SK-N-SH (cell line): Measurements from ENCODE around the gene KIRREL1. TPM values are rescaled to one million over a fixed set of nuclear protein-coding genes. Genes with fewer than 3 reads are reported as not detected.

Source experiments
- CTCF ChIA-PET: fragments of 300-600, 350-600 bp; formaldehyde crosslinking; extraction: SDS; loops from one replicate; lab custom pipeline; 2021; lab: Yijun Ruan, JAX
- POLR2A ChIA-PET: fragments of 350-600 bp; sonication (Branson Sonifier 250); formaldehyde crosslinking; extraction: SDS; loops from one replicate; lab custom pipeline; 2020; ENCODE audit warnings: antibody characterized with exemption, inconsistent platforms; lab: Yijun Ruan, JAX
- DNase-seq: peaks from one replicate; pipeline ENCODE4 v3.0.0; 2012
- H2AFZ ChIP-seq: fragments of 200-600 bp; sonication (generic); 2 replicates; pipeline ENCODE4 v1.8.1; 2016; ENCODE audit warnings: antibody characterized with exemption, mild to moderate bottlenecking, low read depth
- H3F3A ChIP-seq: fragments of 200-600 bp; sonication (generic); replicated peaks from 2 replicates; pipeline ENCODE3; 2016; ENCODE audit warnings: antibody characterized with exemption, mild to moderate bottlenecking; ENCODE audit not compliant: insufficient read depth
- H3K27ac ChIP-seq, 2 experiments: fragments of 200-500 bp in 1 of 2; fragments of 200-600 bp in 1 of 2; sonication (Bioruptor generic) in 1 of 2; sonication (generic), shearing (Covaris generic) in 1 of 2; 2 replicates each; pipeline versions ENCODE4 v1.5.1 to v1.6.1; 2014 to 2016; ENCODE audit warnings: low read depth in 2 of 2, inconsistent platforms in 1 of 2, low read length in 1 of 2, mild to moderate bottlenecking in 1 of 2, mixed read lengths in 1 of 2
- H3K27me3 ChIP-seq: fragments of 200-600 bp; sonication (generic), shearing (Covaris generic); 2 replicates; pipeline ENCODE4 v1.6.1; 2016; ENCODE audit warnings: mixed run types; ENCODE audit not compliant: insufficient read depth
- H3K36me3 ChIP-seq, 2 experiments: fragments of 200-500 bp in 1 of 2; fragments of 200-600 bp in 1 of 2; sonication (Bioruptor generic) in 1 of 2; sonication (generic) in 1 of 2; replicated peaks in 1 of 2; 2 replicates each; pipeline versions ENCODE3 to v1.5.1; 2014 to 2016; ENCODE audit warnings: low read length in 1 of 2, mild to moderate bottlenecking in 1 of 2; ENCODE audit not compliant: insufficient read depth in 2 of 2, control insufficient read depth in 1 of 2
- H3K4me1 ChIP-seq, 2 experiments: fragments of 200-500 bp in 1 of 2; fragments of 200-600 bp in 1 of 2; sonication (Bioruptor generic) in 1 of 2; sonication (generic), shearing (Covaris generic) in 1 of 2; 2 replicates each; pipeline versions ENCODE4 v1.5.1 to v1.6.1; 2014 to 2016; ENCODE audit warnings: low read depth in 1 of 2, low read length in 1 of 2, mixed run types in 1 of 2; ENCODE audit not compliant: insufficient read depth in 2 of 2, control insufficient read depth in 1 of 2
- H3K4me2 ChIP-seq: fragments of 200-600 bp; sonication (generic), shearing (Covaris generic); 2 replicates; pipeline ENCODE4 v1.6.1; 2017; ENCODE audit warnings: mixed run types
- H3K4me3 ChIP-seq, 2 experiments: fragments of 200-500 bp in 1 of 2; fragments of 200-600 bp in 1 of 2; sonication (Bioruptor generic) in 1 of 2; sonication (generic), shearing (Covaris generic) in 1 of 2; 2 replicates each; pipeline versions ENCODE4 v1.5.1 to v1.8.1; 2014 to 2016; ENCODE audit warnings: low read depth in 2 of 2, inconsistent platforms in 1 of 2, low read length in 1 of 2, mild to moderate bottlenecking in 1 of 2, mixed read lengths in 1 of 2, moderate library complexity in 1 of 2
- H3K79me2 ChIP-seq: fragments of 200-600 bp; sonication (generic); 2 replicates; pipeline ENCODE4 v1.8.1; 2017; ENCODE audit warnings: mild to moderate bottlenecking; ENCODE audit not compliant: insufficient read depth
- H3K9ac ChIP-seq: fragments of 200-600 bp; sonication (generic); 2 replicates; pipeline ENCODE4 v1.6.1; 2017; ENCODE audit warnings: mixed run types
- H3K9me2 ChIP-seq: fragments of 200-600 bp; sonication (generic); 2 replicates; pipeline ENCODE4 v1.6.1; 2017; ENCODE audit warnings: mixed run types
- H3K9me3 ChIP-seq: fragments of 200-600 bp; sonication (generic); 2 replicates; pipeline ENCODE4 v1.6.1; 2017; ENCODE audit warnings: mixed run types, mild to moderate bottlenecking, moderate library complexity
- H4K20me1 ChIP-seq: fragments of 200-600 bp; sonication (generic); 2 replicates; pipeline ENCODE4 v1.6.1; 2017; ENCODE audit warnings: mild to moderate bottlenecking, mixed run types; ENCODE audit not compliant: insufficient read depth
- CHD2 ChIP-seq: fragments of 150-350 bp; IDR thresholded peaks from 2 replicates; pipeline ENCODE4 v1.6.1; 2018; ENCODE audit warnings: low read length; ENCODE audit not compliant: partially characterized antibody
- ELF1 ChIP-seq: IDR thresholded peaks from 2 replicates; pipeline ENCODE4 v1.4.0; 2012
- JUND ChIP-seq: IDR thresholded peaks from 2 replicates; pipeline ENCODE4 v1.4.0; 2012
- RAD21 ChIP-seq: IDR thresholded peaks from 2 replicates; pipeline ENCODE4 v1.6.1; 2012; ENCODE audit warnings: mild to moderate bottlenecking, low read length
- SMC3 ChIP-seq: IDR thresholded peaks from 2 replicates; pipeline ENCODE4 v1.6.1; 2012; ENCODE audit warnings: low read depth, low read length, improper control_type of control experiment
- TCF12 ChIP-seq: IDR thresholded peaks from 2 replicates; pipeline ENCODE4 v1.4.0; 2012
- ZBTB33 ChIP-seq: IDR thresholded peaks from 2 replicates; pipeline ENCODE4 v1.4.0; 2012; ENCODE audit warnings: low read depth, borderline replicate concordance
- WGBS: methylation state at CpG from one replicate; pipeline ENCODE4 v1.1.6; 2017; ENCODE audit warnings: low lambda C conversion rate; 5-methylcytosine and 5-hydroxymethylcytosine counted together
- polyA plus RNA-seq, 3 experiments: library from polyadenylated mRNA; depleted of rRNA; stranded (reverse); fragments of >200 nt; gene quantifications; 2 replicates each; pipeline ENCODE4 v1.2.3, GENCODE V29; 2012
- TF ChIP-seq, protein P1 (sequence below): fragments of 200-600 bp; sonication (generic); IDR thresholded peaks from 2 replicates; pipeline ENCODE4 v1.6.1; 2017; ENCODE audit warnings: antibody characterized with exemption, mild to moderate bottlenecking, moderate library complexity

KIRREL1 gene
- polyA plus RNA-seq, 1 of the 3 experiments (the other 2 are of a cell fraction) = 47.8 TPM

DNA sequence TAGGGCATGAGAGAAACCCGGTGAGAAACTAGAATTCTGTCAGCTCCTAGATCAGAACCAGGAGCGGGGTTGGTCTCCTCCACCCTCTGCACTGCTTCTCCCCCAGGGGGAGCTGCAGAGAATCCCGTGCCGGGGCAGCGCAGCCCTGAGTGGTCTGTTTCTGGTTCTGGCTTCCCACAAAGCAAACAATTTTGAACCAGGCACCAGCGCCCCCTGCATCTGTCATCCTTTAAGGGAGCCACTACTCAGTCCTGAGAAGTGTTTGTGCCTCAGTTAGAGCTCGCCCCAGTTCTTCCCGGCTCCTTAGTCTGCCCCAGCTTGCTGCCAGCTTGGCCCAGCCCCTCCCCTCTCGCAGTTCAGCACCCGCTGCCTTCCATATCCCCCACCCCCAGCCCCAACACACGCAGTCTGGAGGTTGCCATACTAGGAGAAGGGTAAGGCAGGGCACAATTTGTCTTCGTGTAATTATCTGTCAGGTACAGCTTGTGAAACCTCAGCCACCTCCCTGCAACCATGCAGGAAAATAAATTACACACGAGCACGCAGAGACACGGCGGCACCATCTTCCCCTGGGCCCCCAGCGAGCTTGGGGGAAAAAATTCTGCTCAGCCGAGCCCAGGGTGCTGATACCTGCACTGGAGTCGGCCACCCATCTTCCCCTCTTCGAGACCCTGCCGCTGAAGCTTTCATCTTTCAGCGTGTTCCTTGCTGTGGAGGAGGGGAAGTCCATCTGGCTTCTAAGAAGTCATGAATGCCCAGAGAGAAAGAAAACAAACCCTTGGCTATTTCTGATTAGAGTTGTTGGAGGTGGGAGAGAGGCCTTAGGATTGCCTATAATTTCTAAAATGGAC, 124.6 kb downstream of the KIRREL1 start:
- Histone ChIP-seq H3K36me3 (no peaks in the 10 kb centered on the region), H3F3A (no peaks in the 10 kb centered on the region), H3K9me2 (no peaks in the 10 kb centered on the region), H3K4me3 (peak overlapping the region; percentile 23 to 45; a peak in 2 of 4 replicates), H2AFZ (peak overlapping the region; percentile 67; the same call in 1 of the 2 replicates), H3K79me2 (no peaks in the 10 kb centered on the region), H3K27me3 (no peaks in the 10 kb centered on the region; the same call in 1 of the 2 replicates), H3K9ac (no peak overlapping the region), H3K4me1 (peaks cover 0 to 44% of the 10 kb centered on the region in 2 experiments; a peak in 1 of 4 replicates), H3K9me3 (no peaks in the 10 kb centered on the region), H4K20me1 (no peaks in the 10 kb centered on the region), H3K4me2 (peak overlapping the region; percentile 62), H3K27ac (no peak overlapping the region)
- TF ChIP-seq RAD21 (peak; percentile 16; the same call in 1 of the 2 replicates), JUND (no peak), CHD2 (no peak), TCF12 (no peak), SMC3 (peak; percentile 28; the same call in 1 of the 2 replicates)
- TF ChIP-seq, protein P1, sequence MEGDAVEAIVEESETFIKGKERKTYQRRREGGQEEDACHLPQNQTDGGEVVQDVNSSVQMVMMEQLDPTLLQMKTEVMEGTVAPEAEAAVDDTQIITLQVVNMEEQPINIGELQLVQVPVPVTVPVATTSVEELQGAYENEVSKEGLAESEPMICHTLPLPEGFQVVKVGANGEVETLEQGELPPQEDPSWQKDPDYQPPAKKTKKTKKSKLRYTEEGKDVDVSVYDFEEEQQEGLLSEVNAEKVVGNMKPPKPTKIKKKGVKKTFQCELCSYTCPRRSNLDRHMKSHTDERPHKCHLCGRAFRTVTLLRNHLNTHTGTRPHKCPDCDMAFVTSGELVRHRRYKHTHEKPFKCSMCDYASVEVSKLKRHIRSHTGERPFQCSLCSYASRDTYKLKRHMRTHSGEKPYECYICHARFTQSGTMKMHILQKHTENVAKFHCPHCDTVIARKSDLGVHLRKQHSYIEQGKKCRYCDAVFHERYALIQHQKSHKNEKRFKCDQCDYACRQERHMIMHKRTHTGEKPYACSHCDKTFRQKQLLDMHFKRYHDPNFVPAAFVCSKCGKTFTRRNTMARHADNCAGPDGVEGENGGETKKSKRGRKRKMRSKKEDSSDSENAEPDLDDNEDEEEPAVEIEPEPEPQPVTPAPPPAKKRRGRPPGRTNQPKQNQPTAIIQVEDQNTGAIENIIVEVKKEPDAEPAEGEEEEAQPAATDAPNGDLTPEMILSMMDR = peak; percentile 63
- WGBS = 6% methylated on average over 18 of the region's 22 CpGs
- DNase-seq = peak; percentile 47
- ChIA-PET CTCF (interaction anchor here (0.8 to 2.2 kb wide), 4 partner anchors 82 to 154 kb away, joined by 3 to 10 read pairs (median 4); no protein-coding TSS in a partner anchor), POLR2A (no interaction called here)

DNA sequence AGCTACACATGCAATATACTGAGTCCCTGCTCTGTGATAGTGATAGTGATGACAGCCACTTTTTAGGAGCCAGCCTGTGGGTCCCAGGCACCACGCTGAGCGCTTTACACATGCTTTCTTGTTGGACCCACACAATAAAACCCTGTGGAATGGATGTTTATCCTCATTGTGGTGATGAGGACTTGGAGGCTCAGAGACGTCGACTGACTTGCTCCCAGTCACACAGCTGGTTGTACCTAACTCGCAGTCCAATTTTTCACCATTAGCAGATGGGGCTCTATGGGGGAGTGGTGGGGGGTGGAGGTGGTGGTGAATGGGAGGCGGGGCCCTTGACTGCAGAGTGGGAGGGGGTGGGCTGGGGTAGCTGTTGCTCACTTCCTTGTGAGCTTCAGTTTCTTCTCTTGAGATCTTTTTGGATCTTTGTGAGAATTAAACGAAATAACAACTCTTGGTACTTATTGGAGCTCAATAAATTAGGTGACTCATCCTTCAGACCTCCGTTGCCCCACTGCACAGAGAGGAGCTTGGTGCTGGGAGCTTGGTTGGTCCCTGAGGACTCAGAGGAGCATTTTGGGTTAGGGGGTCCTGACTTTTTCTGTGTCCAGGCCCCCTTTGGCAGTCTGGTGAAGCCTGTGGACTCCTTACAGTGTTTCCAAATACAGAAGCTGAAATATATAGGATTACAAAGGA, 125.4 kb downstream of the KIRREL1 start:
- H3K4me1 ChIP-seq = peaks cover 0 to 41% of the 10 kb centered on the region in 2 experiments; a peak in 1 of 4 replicates
- DNase-seq = no peak
- H4K20me1 ChIP-seq = no peaks in the 10 kb centered on the region
- H3K36me3 ChIP-seq = no peaks in the 10 kb centered on the region
- no peaks in the 10 kb centered on the region for H3F3A ChIP-seq
- H2AFZ ChIP-seq = no peak overlapping the region
- WGBS = 12% methylated on average over 7 of the region's 8 CpGs
- H3K9me3 ChIP-seq = no peaks in the 10 kb centered on the region
- no peaks in the 10 kb centered on the region for H3K9me2 ChIP-seq
- H3K4me2 ChIP-seq = peak overlapping the region; percentile 62
- ChIA-PET CTCF (interaction anchor here (1.3 kb wide), 2 partner anchors 82 to 85 kb away, joined by 3 to 4 read pairs; no protein-coding TSS in a partner anchor), POLR2A (no interaction called here)
- no peaks in the 10 kb centered on the region; the same call in 1 of the 2 replicates for H3K27me3 ChIP-seq
- 0 out of 2 replicates have a peak, but pooled peaks have one; percentile 6 for TF ChIP-seq JUND
- no peak for TF ChIP-seq ZBTB33
- no peak for TF ChIP-seq ELF1
- no peak overlapping the region for H3K9ac ChIP-seq
- H3K79me2 ChIP-seq = no peaks in the 10 kb centered on the region
- no peak overlapping the region for H3K27ac ChIP-seq
- peak overlapping the region in 1 of 2 experiments; percentile 45; a peak in 1 of 4 replicates for H3K4me3 ChIP-seq
